GM18873 (cell line): ENCODE results near the gene RALGAPA1.

Experiments used
- ATAC-seq: cut with Tn5 transposase; IDR thresholded peaks from one replicate; pipeline ENCODE4 v1.9.1; 2021; ENCODE audit warnings: mild to moderate bottlenecking, moderate library complexity, moderate number of reproducible peaks; ENCODE audit not compliant: unreplicated experiment, low FRiP score

The RALGAPA1 gene

DNA sequence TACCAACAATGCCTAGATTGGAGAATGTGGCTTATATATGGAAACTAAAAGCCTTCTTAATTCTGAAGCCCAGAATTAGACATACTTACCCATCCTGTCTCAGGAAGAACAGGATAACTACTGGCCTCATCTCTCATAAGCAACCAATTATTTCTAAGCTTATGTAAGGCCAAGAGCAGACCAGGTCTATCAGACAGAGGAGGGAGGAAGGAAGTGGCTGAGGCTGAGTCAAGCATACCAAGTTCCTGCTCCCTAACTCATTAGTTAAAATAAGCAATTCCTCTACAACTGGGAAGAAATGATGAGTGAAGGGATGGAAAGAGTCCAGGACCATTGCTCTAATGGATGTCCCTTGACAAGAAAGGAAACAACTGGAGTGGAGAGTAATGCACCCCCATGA, 302.2 kb downstream of the RALGAPA1 start:
- ATAC-seq: no peak

DNA sequence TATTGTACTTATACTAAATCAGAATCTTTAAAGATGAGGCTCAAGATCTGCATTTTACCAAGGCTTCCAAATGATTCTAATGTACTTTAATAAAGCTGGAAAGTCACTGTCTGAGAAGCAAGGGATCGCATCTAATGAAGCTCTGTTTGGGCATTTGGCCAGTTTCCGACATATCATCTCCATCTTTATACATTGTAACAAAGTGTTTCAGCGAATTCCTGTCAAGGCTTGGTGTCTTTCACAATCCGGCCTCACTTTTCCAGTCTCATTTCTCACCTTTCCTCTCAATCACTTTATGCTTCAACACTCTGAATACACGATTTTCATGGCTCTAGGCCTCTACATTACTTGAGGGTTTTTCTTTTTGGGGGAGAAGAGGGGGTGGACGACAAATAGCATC, 302.6 kb downstream of the RALGAPA1 start:
- no peak for ATAC-seq

DNA sequence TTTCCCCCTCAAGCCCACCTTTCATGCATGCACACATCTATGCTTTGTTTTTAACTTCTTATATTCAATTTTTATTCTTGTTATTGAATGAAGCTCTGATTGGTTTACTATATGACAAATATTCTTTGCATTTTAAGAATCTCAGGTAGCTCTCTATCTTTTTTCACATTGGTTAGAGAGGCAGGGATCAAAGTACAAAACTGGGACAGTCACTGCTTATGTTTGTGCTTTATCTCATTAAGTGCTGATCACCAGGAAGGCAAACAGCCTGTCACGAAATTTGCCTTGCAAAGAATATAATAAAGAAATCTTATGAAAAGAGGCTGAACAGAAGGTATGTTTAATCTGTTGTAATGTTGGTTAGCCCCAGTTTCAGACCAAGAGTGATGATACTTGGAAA, 304.8 kb downstream of the RALGAPA1 start:
- ATAC-seq: no peak

DNA sequence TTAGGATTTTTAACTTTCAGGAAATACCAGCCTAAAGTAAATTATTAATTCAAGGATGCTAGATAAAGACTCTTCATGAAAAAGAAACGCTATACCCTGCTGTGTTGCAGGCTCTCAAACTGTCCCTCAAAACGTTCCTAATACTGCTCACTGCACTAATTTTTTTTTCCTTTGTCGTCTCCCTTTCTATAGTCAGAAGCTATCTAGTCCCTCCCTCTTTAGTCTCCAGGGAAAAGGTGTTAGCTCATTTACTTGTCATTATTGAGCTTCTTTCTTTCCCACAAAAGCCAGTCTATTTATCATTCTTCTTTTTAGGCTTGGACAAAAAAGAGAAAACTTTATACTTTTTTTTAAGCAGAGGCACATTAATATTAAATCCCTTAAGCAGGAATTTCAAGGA, 305.4 kb downstream of the RALGAPA1 start:
- ATAC-seq: no peak

DNA sequence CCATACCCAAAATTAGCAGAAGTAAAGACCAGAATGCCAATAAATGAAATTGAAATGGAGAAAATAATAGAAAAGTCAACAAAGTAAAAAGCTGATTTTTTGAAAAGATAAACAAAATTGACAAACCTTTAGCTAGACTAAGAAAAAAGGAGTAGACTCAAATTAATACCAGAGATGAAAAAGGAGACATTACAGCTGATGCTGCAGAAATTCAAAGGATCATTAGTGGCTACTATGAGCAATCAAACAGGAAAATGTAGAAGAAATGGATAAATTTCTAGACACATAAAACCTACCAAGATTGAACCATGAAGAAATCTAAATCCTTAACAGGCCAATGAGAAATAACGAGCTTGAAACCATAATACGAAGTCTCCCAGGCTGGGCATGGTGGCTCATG, 309.9 kb downstream of the RALGAPA1 start:
- no peak for ATAC-seq

DNA sequence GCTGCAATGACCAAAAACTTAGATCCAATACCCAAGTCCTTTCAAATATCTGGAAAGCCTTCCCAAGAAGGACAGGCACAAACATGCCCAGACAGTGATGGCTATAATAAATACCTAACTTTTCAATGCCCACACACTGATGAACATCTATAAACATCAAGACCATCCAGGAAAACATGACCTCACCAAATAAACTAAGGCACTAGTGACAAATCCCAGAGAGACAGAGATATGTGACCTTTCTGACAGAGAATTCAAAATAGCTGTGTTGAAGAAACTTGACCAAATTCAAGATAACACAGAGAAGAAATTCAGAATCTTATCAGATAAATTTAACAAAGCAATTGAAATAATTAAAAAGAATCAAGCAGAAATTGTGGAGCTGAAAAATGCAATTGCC, 313.8 kb downstream of the RALGAPA1 start:
- no peak for ATAC-seq

DNA sequence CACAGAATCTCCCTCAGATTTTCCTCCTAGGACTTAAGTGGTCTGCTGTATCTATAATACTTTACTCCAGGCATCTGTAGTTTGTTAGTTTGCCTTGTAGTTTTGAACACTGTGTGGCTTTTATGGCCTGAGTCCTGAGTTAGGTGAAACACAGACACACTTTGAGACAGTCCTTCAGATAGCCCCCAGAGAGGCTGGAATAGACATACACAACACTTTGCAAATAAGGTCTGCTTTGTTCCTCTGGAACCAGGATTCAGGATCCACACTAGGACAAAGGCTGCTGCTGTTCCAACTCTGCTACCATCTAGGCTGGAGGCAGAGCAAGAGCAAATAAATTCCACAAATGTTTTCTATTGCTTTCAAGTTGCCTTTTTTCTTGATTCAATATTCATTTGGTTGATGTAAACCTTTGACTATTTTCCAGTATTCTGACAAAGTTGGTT, 316.5 kb downstream of the RALGAPA1 start:
- no peak for ATAC-seq
